ENCODE data around the gene ZNF554. TPM values are rescaled to one million over a fixed set of nuclear protein-coding genes. Genes with fewer than 3 reads are reported as not detected.

ZNF554 gene
- total RNA-seq, 4 donors from 2014 or later: 2.1 to 5.3 (median 2.6) TPM

DNA sequence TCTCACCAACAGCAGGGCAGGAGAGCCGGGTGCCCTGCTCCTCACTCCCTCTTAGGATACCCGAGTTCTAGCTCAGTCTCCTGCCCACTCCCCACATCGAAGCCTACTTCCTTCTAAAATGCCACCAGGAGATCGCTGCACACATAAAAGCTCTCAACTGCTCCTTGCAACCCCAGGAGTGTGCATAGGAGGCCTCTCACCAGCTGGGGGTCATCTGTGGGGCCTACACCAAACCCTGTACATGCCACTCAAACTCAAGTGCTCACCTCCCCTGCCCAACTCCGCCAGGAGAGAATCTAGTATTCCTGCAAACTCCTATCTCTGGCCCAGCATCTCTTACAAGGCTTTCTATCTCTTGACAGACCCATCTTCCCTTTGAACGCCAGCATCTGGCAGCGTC lies 39.4 kb upstream of the ZNF554 start:
- no peak overlapping the region for H3K27ac ChIP-seq
- DNase-seq: no peak
- intact Hi-C loops (cut with DNase I; ENCODE audit: low total_unique reads) (no loop called here), in situ Hi-C loops (cut with MboI; ENCODE audit: low sequenced_read_pairs in 4 of 4) (no loop called here)
- TF ChIP-seq POLR2A (IDR thresholded peaks at IDR 0.05) (no peak), CTCF (IDR thresholded peaks at IDR 0.05 in 4 of 5, conservative IDR thresholded peaks at IDR 0.05 in 1 of 5) (no peak)
- H3K27me3 ChIP-seq: no peaks in the 10 kb centered on the region
- no peaks in the 10 kb centered on the region for H3K9me3 ChIP-seq
- H3K4me3 ChIP-seq: no peak overlapping the region
- H3K36me3 ChIP-seq: no peaks in the 10 kb centered on the region
- peaks cover 61 to 72% of the 10 kb centered on the region in 2 donors for H3K4me1 ChIP-seq
- ATAC-seq: no peak

DNA sequence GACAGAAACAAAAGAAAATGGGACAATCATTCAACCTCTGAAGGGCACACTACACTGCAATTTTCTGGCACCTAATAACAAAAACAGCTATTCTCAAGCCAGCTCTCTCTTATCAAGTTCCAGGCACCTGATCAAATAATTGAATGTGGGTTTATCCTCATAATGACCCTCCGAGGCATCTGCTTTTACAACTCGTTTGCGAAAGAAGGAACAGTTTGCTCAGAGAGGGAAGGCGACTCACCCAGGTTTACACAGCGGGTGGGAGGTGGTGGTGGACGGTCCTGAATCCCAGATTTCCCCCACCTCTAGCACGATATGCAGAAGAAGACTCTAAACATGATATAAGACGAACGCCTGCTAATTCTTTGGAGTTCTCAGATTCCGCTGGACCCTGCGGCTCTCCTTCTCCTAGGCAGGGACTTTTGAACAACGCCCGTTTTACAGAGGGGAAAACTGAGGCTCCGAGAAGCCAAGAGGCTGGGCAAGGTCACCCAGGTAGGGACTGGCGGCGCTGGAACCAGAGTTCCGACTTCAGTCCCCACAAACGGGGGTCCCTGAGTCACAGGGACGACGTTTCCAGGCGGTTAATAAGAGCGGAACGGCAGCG lies 37.2 kb upstream of the ZNF554 start:
- H3K27ac ChIP-seq: peak overlapping the region; percentile 86 to 96 (median 93)
- peak overlapping the region; percentile 66 to 97 (median 90) for H3K4me3 ChIP-seq
- in situ Hi-C loops (cut with MboI; ENCODE audit: low sequenced_read_pairs in 4 of 4) (no loop called here), intact Hi-C loops (cut with DNase I; ENCODE audit: low total_unique reads) (no loop called here)
- H3K9me3 ChIP-seq: no peaks in the 10 kb centered on the region
- no peaks in the 10 kb centered on the region for H3K27me3 ChIP-seq
- no peak for TF ChIP-seq CTCF (IDR thresholded peaks at IDR 0.05 in 4 of 5, conservative IDR thresholded peaks at IDR 0.05 in 1 of 5)
- TF ChIP-seq POLR2A (IDR thresholded peaks at IDR 0.05): no peak
- no peaks in the 10 kb centered on the region for H3K36me3 ChIP-seq
- ATAC-seq: no peak
- peaks cover 64 to 68% of the 10 kb centered on the region in 2 donors for H3K4me1 ChIP-seq
- no peak for DNase-seq

DNA sequence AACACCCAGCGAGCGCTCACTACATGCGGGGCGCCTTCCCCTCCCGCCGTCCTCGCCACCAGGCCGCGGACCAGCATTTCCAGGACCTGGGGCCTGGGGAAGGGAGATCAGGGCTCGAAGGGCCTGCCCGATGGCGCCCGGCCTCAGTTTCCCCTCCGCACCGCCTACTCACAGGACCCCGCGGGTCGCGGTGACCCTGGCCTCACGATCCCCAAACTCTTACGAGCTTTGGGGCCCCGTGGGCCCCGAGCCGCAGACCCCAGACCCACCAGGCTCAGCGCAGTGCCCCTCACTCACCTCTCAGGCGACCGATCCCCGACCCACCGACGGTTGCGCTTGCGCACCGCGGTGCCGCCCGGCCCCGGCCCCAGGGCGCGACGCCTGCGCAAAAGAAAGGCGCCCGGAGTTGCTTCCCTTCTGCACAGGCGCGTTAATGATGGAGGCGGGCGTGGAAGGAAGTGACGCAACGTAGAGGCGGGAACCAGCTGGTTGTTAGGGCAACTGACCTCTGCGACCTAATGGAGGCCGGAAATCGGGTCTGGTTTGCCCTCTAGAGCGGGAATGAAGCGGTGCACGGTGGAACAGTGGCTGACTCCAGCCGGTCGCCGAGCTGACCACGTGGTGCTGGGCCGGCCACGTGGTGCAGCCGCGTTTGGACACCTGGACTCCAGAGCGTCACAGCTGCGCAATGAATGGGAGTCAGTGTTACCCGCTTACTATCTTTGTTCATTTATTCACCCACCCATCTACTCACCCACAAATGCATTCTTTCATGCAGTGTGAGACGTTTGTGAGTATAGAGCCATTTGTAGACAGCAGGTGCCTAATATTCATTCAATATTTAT lies 36.5 kb upstream of the ZNF554 start, which contains the start of gene SGTA:
TSS of gene SGTA (minus strand) at position 338 of the 845 bp plus-strand sequence. CDS start 14,205 bp downstream, outside the sequence.
- in situ Hi-C loops (cut with MboI; ENCODE audit: low sequenced_read_pairs in 4 of 4): no loop called here
- Histone ChIP-seq H3K9me3 (no peaks in the 10 kb centered on the region), H3K4me3 (peak within 1 kb of the TSS; percentile 66 to 97 (median 90)), H3K36me3 (no peaks in the 10 kb centered on the region), H3K4me1 (peaks cover 61 to 64% of the 10 kb centered on the region in 2 donors), H3K27me3 (no peaks in the 10 kb centered on the region), H3K27ac (peak within 1 kb of the TSS; percentile 86 to 96 (median 93))
- peak; percentile 97 to 98 for ATAC-seq
- DNase-seq: peak; percentile 99
- TF ChIP-seq CTCF (IDR thresholded peaks at IDR 0.05 in 4 of 5, conservative IDR thresholded peaks at IDR 0.05 in 1 of 5) (peak; percentile 42 to 55 (median 47)), POLR2A (IDR thresholded peaks at IDR 0.05) (peak; percentile 88 to 95)
- intact Hi-C loops (cut with DNase I; ENCODE audit: low total_unique reads): no loop called here

DNA sequence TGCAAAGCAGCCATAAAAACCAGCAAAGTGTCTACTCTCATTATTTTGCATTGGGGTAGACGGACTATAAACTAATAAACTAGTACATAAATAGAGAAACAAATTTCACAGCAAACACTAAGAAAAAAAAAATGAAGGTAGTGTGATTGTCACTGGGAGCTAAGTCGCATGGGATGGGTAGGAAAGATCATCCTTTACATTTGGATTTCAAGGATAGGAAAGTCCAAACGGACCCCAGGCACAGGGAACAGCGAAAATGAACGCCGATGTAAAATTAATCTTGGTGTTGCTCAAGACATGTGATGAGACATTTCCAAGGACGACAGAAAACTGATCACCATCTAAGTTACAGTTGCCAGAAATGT lies 35.9 kb upstream of the ZNF554 start:
- ATAC-seq (no peak), DNase-seq (no peak)
- TF ChIP-seq POLR2A (IDR thresholded peaks at IDR 0.05): no peak
- intact Hi-C loops (cut with DNase I; ENCODE audit: low total_unique reads): no loop called here
- Histone ChIP-seq H3K4me3 (peak overlapping the region in 3 of 4 donors; percentile 32 to 97 (median 66)), H3K27me3 (no peaks in the 10 kb centered on the region), H3K27ac (peak overlapping the region; percentile 86 to 96 (median 93)), H3K36me3 (no peaks in the 10 kb centered on the region), H3K9me3 (no peaks in the 10 kb centered on the region), H3K4me1 (peaks cover 55 to 59% of the 10 kb centered on the region in 2 donors)
- in situ Hi-C loops (cut with MboI; ENCODE audit: low sequenced_read_pairs in 4 of 4): no loop called here
